GM12865 (cell line): ENCODE data around the gene SAMD15.

Experiments
- DNase-seq: peaks from one replicate; pipeline ENCODE4 v3.0.0; 2010; ENCODE audit warnings: low read depth
- H3K4me3 ChIP-seq: 2 replicates; pipeline ENCODE4 v1.5.1; 2011; ENCODE audit warnings: mild to moderate bottlenecking, low read depth, low read length, control low read depth
- TF ChIP-seq, protein P1 (sequence below): IDR thresholded peaks from 2 replicates; pipeline ENCODE4 v1.5.1; 2011; ENCODE audit warnings: low read length, control low read depth, low read depth, inconsistent platforms; ENCODE audit not compliant: insufficient read depth; ENCODE audit errors: missing control alignments

The SAMD15 gene

DNA sequence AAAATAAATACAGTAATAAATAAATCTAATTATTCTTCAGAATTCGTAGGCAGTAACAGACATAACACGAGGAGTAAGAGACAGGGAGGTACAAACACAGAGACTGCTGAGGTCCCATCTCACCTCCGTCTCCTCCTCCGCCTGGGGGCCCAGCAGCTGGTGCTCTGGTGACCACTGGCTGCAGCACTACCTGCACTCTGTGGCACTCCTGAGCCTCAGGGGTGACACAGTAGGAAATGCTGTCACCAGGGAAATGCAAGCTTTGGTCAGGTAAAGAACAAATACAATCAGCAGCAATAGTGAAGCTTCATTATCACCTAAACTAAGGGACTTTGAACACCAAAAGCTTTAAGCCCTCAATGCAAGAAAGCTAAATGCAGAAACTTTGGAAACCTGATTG, 36.8 kb upstream of the SAMD15 start:
- H3K4me3 ChIP-seq: no peak overlapping the region
- DNase-seq: no peak
- TF ChIP-seq, protein P1, sequence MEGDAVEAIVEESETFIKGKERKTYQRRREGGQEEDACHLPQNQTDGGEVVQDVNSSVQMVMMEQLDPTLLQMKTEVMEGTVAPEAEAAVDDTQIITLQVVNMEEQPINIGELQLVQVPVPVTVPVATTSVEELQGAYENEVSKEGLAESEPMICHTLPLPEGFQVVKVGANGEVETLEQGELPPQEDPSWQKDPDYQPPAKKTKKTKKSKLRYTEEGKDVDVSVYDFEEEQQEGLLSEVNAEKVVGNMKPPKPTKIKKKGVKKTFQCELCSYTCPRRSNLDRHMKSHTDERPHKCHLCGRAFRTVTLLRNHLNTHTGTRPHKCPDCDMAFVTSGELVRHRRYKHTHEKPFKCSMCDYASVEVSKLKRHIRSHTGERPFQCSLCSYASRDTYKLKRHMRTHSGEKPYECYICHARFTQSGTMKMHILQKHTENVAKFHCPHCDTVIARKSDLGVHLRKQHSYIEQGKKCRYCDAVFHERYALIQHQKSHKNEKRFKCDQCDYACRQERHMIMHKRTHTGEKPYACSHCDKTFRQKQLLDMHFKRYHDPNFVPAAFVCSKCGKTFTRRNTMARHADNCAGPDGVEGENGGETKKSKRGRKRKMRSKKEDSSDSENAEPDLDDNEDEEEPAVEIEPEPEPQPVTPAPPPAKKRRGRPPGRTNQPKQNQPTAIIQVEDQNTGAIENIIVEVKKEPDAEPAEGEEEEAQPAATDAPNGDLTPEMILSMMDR: no peak

DNA sequence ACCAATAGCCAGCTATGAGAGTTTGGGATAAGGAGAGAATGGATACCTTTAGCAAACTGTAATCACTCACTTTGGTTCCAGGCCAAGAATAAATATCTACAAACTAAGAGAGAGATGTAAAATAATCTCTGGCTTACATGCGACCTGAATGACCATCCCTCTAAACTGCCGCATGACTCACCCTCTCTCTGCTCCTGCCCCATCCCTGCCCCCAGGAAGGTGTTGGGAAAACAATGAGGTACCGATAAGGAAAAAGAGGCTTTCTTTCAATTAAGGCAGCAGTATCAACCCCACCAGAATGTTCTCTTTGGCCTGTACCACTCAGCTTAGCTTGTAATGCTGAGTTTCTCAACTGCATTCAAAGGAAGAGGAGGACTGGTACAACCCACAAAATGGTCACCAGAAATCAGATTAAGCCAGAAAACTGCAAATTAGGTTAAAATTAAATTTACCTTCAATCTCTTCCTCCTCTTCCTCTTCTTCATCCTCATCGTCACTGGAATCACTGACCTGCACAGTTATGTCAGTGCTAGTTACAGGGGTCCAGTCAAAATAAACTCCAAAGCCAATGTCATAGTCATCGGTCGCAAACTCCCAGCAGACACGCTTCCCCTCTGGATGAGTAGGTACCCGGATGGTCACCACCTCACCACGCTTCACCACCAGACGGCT, 34.3 kb upstream of the SAMD15 start:
- TF ChIP-seq, protein P1: no peak
- no peak for DNase-seq
- H3K4me3 ChIP-seq: no peak overlapping the region

DNA sequence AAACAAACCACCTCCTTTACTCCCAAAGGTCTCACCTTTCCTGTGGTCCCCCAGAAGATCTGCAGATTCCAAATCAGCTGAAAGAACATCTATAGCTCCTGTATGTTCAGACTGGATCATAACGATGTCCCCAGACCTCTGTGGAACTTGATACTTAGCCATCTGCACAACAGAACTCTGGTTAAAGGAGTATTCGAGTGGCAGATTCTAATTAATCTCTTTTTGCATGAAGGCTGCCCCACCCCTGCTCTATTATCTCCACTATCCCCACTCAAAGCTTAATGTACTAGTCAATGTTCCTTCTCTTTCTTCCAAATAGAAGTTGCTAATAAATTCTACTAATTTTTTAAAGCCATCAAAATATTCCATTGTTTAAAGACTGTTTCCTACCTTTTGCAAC, 33.5 kb upstream of the SAMD15 start:
- no peak overlapping the region for H3K4me3 ChIP-seq
- TF ChIP-seq, protein P1: no peak
- no peak for DNase-seq

GRCh38 chr14:77344377-77344996, 32.7 kb upstream of the SAMD15 start:
- no peak overlapping the region for H3K4me3 ChIP-seq
- no peak for DNase-seq
- TF ChIP-seq, protein P1: no peak

DNA sequence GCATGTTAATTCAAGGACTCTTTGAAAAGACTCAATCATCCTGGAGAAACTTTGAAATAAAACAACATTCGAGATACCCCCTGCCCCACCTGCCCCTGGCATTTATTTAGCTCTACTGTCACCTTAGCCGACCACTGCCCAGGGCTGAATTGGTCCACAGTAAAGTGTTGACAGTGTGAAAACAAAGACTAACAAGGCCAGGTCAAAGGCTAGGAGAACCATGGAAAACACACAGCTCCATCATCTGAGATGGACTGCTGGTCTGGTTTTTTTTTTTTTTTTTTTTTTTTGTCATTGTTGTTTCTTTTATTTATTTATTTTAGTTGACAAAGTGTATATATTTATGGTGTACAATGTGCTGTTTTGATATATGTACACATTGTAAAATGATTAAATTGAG, 30.7 kb upstream of the SAMD15 start:
- H3K4me3 ChIP-seq: no peak overlapping the region
- TF ChIP-seq, protein P1: no peak
- DNase-seq: no peak

DNA sequence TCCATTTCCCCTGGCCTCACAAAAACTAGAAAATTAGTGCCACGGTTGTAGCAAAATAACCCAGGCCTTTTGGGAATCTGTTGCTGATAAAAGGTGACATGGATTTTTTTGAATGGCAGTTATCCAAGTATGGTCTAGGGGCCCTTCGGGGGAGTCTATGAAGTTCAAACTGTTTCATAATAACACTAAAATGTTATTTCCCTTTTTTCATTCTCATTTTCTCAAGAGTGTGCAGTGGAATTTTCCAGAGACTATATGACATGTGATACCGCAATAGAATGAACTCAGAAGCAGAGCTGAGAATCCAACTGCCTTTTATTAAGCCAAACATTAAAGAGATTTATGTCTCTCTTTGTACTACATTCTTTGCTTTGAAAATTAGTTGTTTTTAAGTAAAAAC, 29.4 kb upstream of the SAMD15 start:
- no peak overlapping the region for H3K4me3 ChIP-seq
- DNase-seq: no peak
- TF ChIP-seq, protein P1: no peak

- H3K4me3 ChIP-seq: no peak overlapping the region
- DNase-seq: no peak
- TF ChIP-seq, protein P1: no peak
Observed at GRCh38 chr14:77353469-77354141, 23.6 kb upstream of the SAMD15 start.
